ENCODE data around the gene PLEKHA6. TPM values are rescaled to one million over a fixed set of nuclear protein-coding genes. Genes with fewer than 3 reads are reported as not detected.

Gene PLEKHA6
- total and polyA plus RNA-seq, 10 donors: 0.47 to 6.5 (median 2.7) TPM

GRCh38 chr1:204177133-204177532, 182.6 kb downstream of the PLEKHA6 start:
- Histone ChIP-seq H3K27me3 (replicated peaks in 1 of 7) (peaks cover 0 to 28% (median 0%) of the 10 kb centered on the region in 7 donors), H3K4me1 (no peaks in the 10 kb centered on the region), H3K9me3 (peaks cover 0 to 9% (median 1%) of the 10 kb centered on the region in 8 donors), H3K36me3 (no peaks in the 10 kb centered on the region), H3K27ac (no peak overlapping the region), H3K4me3 (no peak overlapping the region)
- TF ChIP-seq POLR2A (IDR thresholded peaks at IDR 0.05): no peak
- TF ChIP-seq CTCF (IDR thresholded peaks at IDR 0.05 in 8 of 11, conservative IDR thresholded peaks at IDR 0.05 in 3 of 11): no peak
- TF ChIP-seq POLR2AphosphoS5 (IDR thresholded peaks at IDR 0.05): no peak
- no peak for DNase-seq
- WGBS, 5 donors: 26 to 29% (median 28%) methylated on average over 4 of the region's 4 CpGs
- intact Hi-C loops (cut with DNase I; ENCODE audit: low total_unique reads): no loop called here

GRCh38 chr1:204176049-204176448, 183.7 kb downstream of the PLEKHA6 start:
- DNase-seq: peak; percentile 1
- H3K4me1 ChIP-seq: no peaks in the 10 kb centered on the region
- peaks cover 0 to 18% (median 10%) of the 10 kb centered on the region in 8 donors for H3K9me3 ChIP-seq
- peaks cover 0 to 28% (median 0%) of the 10 kb centered on the region in 7 donors for H3K27me3 ChIP-seq (replicated peaks in 1 of 7)
- intact Hi-C loops (cut with DNase I; ENCODE audit: low total_unique reads): no loop called here
- 84 to 91% (median 90%) methylated on average over 5 of the region's 5 CpGs for WGBS, 5 donors
- no peaks in the 10 kb centered on the region for H3K36me3 ChIP-seq
- TF ChIP-seq CTCF (IDR thresholded peaks at IDR 0.05 in 8 of 11, conservative IDR thresholded peaks at IDR 0.05 in 3 of 11) (no peak), POLR2AphosphoS5 (IDR thresholded peaks at IDR 0.05) (no peak), POLR2A (IDR thresholded peaks at IDR 0.05) (no peak)
- H3K4me3 ChIP-seq: no peak overlapping the region
- H3K27ac ChIP-seq: no peak overlapping the region

- H3K27me3 ChIP-seq (replicated peaks in 1 of 7): peaks cover 0 to 28% (median 0%) of the 10 kb centered on the region in 7 donors
- no peaks in the 10 kb centered on the region for H3K36me3 ChIP-seq
- no peaks in the 10 kb centered on the region for H3K4me1 ChIP-seq
- TF ChIP-seq POLR2A (IDR thresholded peaks at IDR 0.05): no peak
- TF ChIP-seq CTCF (IDR thresholded peaks at IDR 0.05 in 8 of 11, conservative IDR thresholded peaks at IDR 0.05 in 3 of 11): no peak
- no peak for TF ChIP-seq POLR2AphosphoS5 (IDR thresholded peaks at IDR 0.05)
- H3K27ac ChIP-seq: no peak overlapping the region
- H3K4me3 ChIP-seq: no peak overlapping the region
- intact Hi-C loops (cut with DNase I; ENCODE audit: low total_unique reads): no loop called here
- 65 to 82% (median 77%) methylated on average over 3 of the region's 3 CpGs for WGBS, 5 donors
- DNase-seq: no peak
- H3K9me3 ChIP-seq: peaks cover 4 to 28% (median 21%) of the 10 kb centered on the region in 8 donors
These were observed 184.8 kb downstream of the PLEKHA6 start for GRCh38 chr1:204174958-204175357.

- Histone ChIP-seq H3K4me3 (no peak overlapping the region), H3K27ac (no peak overlapping the region), H3K9me3 (peaks cover 4 to 53% (median 41%) of the 10 kb centered on the region in 8 donors), H3K27me3 (replicated peaks in 1 of 7) (peaks cover 0 to 15% (median 0%) of the 10 kb centered on the region in 7 donors), H3K36me3 (no peaks in the 10 kb centered on the region), H3K4me1 (no peaks in the 10 kb centered on the region)
- TF ChIP-seq POLR2A (IDR thresholded peaks at IDR 0.05): no peak
- no peak for TF ChIP-seq CTCF (IDR thresholded peaks at IDR 0.05 in 8 of 11, conservative IDR thresholded peaks at IDR 0.05 in 3 of 11)
- no peak for TF ChIP-seq POLR2AphosphoS5 (IDR thresholded peaks at IDR 0.05)
- WGBS, 5 donors: 86 to 95% (median 92%) methylated on average over 2 of the region's 2 CpGs
- DNase-seq: no peak
- intact Hi-C loops (cut with DNase I; ENCODE audit: low total_unique reads): no loop called here
These were observed 187.2 kb downstream of the PLEKHA6 start for GRCh38 chr1:204172404-204173029.
